GM23248 (cell line): Measurements from ENCODE around the gene CSMD2. TPM values are rescaled to one million over a fixed set of nuclear protein-coding genes. Genes with fewer than 3 reads are reported as not detected.
A peak's percentile ranks its signal among the peaks of the same experiment; 100 is the strongest.

Source experiments
- DNase-seq: peaks from one replicate; pipeline ENCODE4 v3.0.0-alpha.2; 2015
- H2AFZ ChIP-seq: fragments of 200-600 bp; sonication (generic); 2 replicates; pipeline ENCODE4 v1.6.1; 2016; ENCODE audit warnings: antibody characterized with exemption
- H3F3A ChIP-seq: fragments of 200-600 bp; sonication (generic); 2 replicates; pipeline ENCODE4 v1.6.1; 2016; ENCODE audit warnings: mild to moderate bottlenecking, antibody characterized with exemption, mixed run types; ENCODE audit not compliant: insufficient read depth
- H3K27ac ChIP-seq: fragments of 200-600 bp; sonication (generic); 2 replicates; pipeline ENCODE4 v1.5.1; 2016; ENCODE audit warnings: mild to moderate bottlenecking
- H3K27me3 ChIP-seq: fragments of 200-600 bp; sonication (generic); replicated peaks from 2 replicates; pipeline ENCODE4 v1.6.1; 2016; ENCODE audit warnings: mild to moderate bottlenecking; ENCODE audit not compliant: insufficient read depth
- H3K36me3 ChIP-seq: fragments of 200-600 bp; sonication (generic); 2 replicates; pipeline ENCODE4 v1.6.1; 2016; ENCODE audit warnings: low read depth, mild to moderate bottlenecking
- H3K4me1 ChIP-seq: fragments of 200-600 bp; sonication (generic); 2 replicates; pipeline ENCODE4 v1.6.1; 2016; ENCODE audit warnings: mild to moderate bottlenecking; ENCODE audit not compliant: insufficient read depth
- H3K4me2 ChIP-seq: fragments of 200-600 bp; sonication (generic); one replicate; pipeline ENCODE4 v1.6.1; 2016; ENCODE audit warnings: mild to moderate bottlenecking; ENCODE audit not compliant: unreplicated experiment
- H3K4me3 ChIP-seq: fragments of 200-600 bp; sonication (generic); 2 replicates; pipeline ENCODE4 v1.5.1; 2016; ENCODE audit warnings: mild to moderate bottlenecking
- H3K79me2 ChIP-seq: fragments of 200-600 bp; sonication (generic); 2 replicates; pipeline ENCODE4 v1.6.1; 2016; ENCODE audit warnings: mild to moderate bottlenecking; ENCODE audit not compliant: insufficient read depth
- H3K9ac ChIP-seq: fragments of 200-600 bp; sonication (generic); 2 replicates; pipeline ENCODE4 v1.6.1; 2016; ENCODE audit warnings: mild to moderate bottlenecking
- H3K9me2 ChIP-seq: fragments of 200-600 bp; sonication (generic); 2 replicates; pipeline ENCODE4 v1.6.1; 2016; ENCODE audit warnings: mixed run types, mild to moderate bottlenecking, moderate library complexity; ENCODE audit not compliant: insufficient read depth
- H3K9me3 ChIP-seq: fragments of 200-600 bp; sonication (generic); one replicate; pipeline ENCODE4 v1.6.1; 2017; ENCODE audit warnings: low read depth
- H4K20me1 ChIP-seq: fragments of 200-600 bp; sonication (generic); 2 replicates; pipeline ENCODE4 v1.6.0; 2016; ENCODE audit not compliant: insufficient read depth
- EZH2 ChIP-seq: fragments of 200-600 bp; sonication (generic); IDR thresholded peaks from 2 replicates; pipeline ENCODE4 v1.6.1; 2018; ENCODE audit warnings: antibody characterized with exemption, mild to moderate bottlenecking; ENCODE audit not compliant: insufficient read depth, poor library complexity, severe bottlenecking
- EZH2phosphoT487 ChIP-seq: fragments of 200-600 bp; sonication (generic); IDR thresholded peaks from 2 replicates; pipeline ENCODE4 v1.6.1; 2018; ENCODE audit warnings: antibody characterized with exemption, moderate library complexity, mild to moderate bottlenecking, low read depth; ENCODE audit not compliant: insufficient read depth
- WGBS, 2 experiments: methylation state at CpG; one replicate each; pipeline ENCODE4 v1.1.6; 2015 to 2017; ENCODE audit warnings: low lambda C conversion rate in 2 of 2, low coverage in 1 of 2; ENCODE audit errors: missing lambda C conversion rate in 2 of 2; 5-methylcytosine and 5-hydroxymethylcytosine counted together
- in situ Hi-C: fragments of 300-500 bp; cut with MboI; formaldehyde crosslinking; loops from 2 replicates; pipeline ENCODE4 v1.15.0; 2020
- polyA plus RNA-seq: library from polyadenylated mRNA; unstranded; fragments of >200 nt; fragmentation: Nextera tagmentation; extraction: Ambion mirVana; gene quantifications from 2 replicates; pipeline ENCODE4 v1.2.1, GENCODE V29; 2016
- total RNA-seq: library from RNA; depleted of rRNA; stranded (reverse); fragments of >200 nt; shearing (Covaris generic); gene quantifications from 2 replicates; pipeline ENCODE4 v1.2.3, GENCODE V29; 2014

Gene CSMD2
- total and polyA plus RNA-seq, 2 experiments from 2014 or later: 4.5 to 7.1 TPM

DNA sequence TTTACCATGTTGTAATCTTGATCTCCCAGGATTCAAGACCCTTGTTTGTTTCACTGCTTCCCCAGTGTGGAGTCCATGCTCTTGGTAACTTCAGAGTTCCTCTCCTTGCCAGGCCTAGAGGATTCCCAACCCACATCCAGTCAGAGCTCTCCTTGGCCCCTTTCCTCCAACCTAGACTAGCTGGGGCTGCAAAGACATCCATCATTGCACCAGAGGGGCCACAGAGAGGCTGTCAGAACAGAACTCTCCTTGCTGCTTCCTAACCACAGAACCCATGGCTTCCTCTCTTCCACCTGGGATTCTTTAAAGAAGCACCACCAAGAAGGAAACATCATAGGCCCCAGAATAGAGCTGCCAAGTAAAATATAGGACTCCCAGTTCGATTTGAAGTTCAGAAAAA is 220.2 kb downstream of the CSMD2 start:
- no peaks in the 10 kb centered on the region for H3K9me2 ChIP-seq
- no peaks in the 10 kb centered on the region for H4K20me1 ChIP-seq
- no peak overlapping the region for H2AFZ ChIP-seq
- H3K4me2 ChIP-seq: no peak overlapping the region
- H3K79me2 ChIP-seq: peaks cover 15% of the 10 kb centered on the region; the same call in 1 of the 2 replicates
- no peaks in the 10 kb centered on the region; the same call in 1 of the 2 replicates for H3F3A ChIP-seq
- WGBS, 2 experiments: 93 to 97% methylated on average over 1 of the region's 1 CpG
- no peak overlapping the region for H3K4me3 ChIP-seq
- H3K27me3 ChIP-seq: no peaks in the 10 kb centered on the region
- H3K36me3 ChIP-seq: no peaks in the 10 kb centered on the region
- TF ChIP-seq EZH2phosphoT487 (no peak), EZH2 (no peak)
- H3K9me3 ChIP-seq: no peaks in the 10 kb centered on the region
- H3K27ac ChIP-seq: no peak overlapping the region
- no peak for DNase-seq
- in situ Hi-C loops: no loop called here
- H3K9ac ChIP-seq: no peak overlapping the region
- peaks cover 9% of the 10 kb centered on the region; the same call in 1 of the 2 replicates for H3K4me1 ChIP-seq

GRCh38 chr1:33943978-33944377 is 221.1 kb downstream of the CSMD2 start:
- no peak overlapping the region for H3K4me3 ChIP-seq
- no peaks in the 10 kb centered on the region for H3K9me3 ChIP-seq
- in situ Hi-C loops: no loop called here
- no peak overlapping the region for H2AFZ ChIP-seq
- H3K9me2 ChIP-seq: no peaks in the 10 kb centered on the region
- TF ChIP-seq EZH2phosphoT487 (no peak), EZH2 (no peak)
- H3K4me2 ChIP-seq: no peak overlapping the region
- peaks cover 15% of the 10 kb centered on the region; the same call in 1 of the 2 replicates for H3K79me2 ChIP-seq
- H3K4me1 ChIP-seq: peaks cover 9% of the 10 kb centered on the region; the same call in 1 of the 2 replicates
- H3K36me3 ChIP-seq: no peaks in the 10 kb centered on the region
- H3K9ac ChIP-seq: no peak overlapping the region
- no peaks in the 10 kb centered on the region for H4K20me1 ChIP-seq
- no peaks in the 10 kb centered on the region for H3K27me3 ChIP-seq
- WGBS, 2 experiments: 64 to 69% methylated on average over 3 of the region's 3 CpGs
- H3F3A ChIP-seq: no peaks in the 10 kb centered on the region; the same call in 1 of the 2 replicates
- no peak overlapping the region for H3K27ac ChIP-seq
- DNase-seq: peak; percentile 71

DNA sequence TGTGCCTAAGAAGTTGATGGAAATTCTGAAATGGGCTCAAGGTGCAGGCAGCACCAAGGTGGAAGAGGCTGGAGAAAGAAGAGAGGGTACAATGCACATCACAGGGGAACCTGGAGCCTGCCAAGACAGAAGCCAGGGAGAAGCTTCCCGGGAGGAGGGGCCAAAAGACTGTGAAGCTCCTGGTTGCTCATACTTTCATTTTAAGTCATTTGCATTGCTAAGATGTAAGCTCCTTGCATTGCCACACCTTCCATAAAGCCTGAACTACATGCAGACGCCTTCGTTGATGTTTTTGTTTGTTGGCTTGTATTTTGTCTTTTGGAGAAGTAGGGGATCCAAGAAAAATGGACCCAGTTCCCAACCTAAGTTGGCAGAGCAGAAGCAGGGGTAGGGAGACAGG is 232.2 kb downstream of the CSMD2 start:
- Histone ChIP-seq H3K9me3 (no peaks in the 10 kb centered on the region), H3F3A (no peaks in the 10 kb centered on the region), H4K20me1 (no peaks in the 10 kb centered on the region), H3K27ac (no peak overlapping the region), H3K4me2 (no peak overlapping the region), H3K9ac (no peak overlapping the region), H3K4me3 (no peak overlapping the region), H2AFZ (no peak overlapping the region), H3K79me2 (no peaks in the 10 kb centered on the region), H3K4me1 (no peaks in the 10 kb centered on the region), H3K9me2 (no peaks in the 10 kb centered on the region), H3K36me3 (no peaks in the 10 kb centered on the region), H3K27me3 (no peaks in the 10 kb centered on the region)
- 80 to 87% methylated on average over 3 of the region's 3 CpGs for WGBS, 2 experiments
- TF ChIP-seq EZH2phosphoT487 (no peak), EZH2 (no peak)
- in situ Hi-C loops: no loop called here
- DNase-seq: no peak

- H3K27me3 ChIP-seq: no peaks in the 10 kb centered on the region
- no peaks in the 10 kb centered on the region for H3K9me2 ChIP-seq
- TF ChIP-seq EZH2: no peak
- TF ChIP-seq EZH2phosphoT487: no peak
- H4K20me1 ChIP-seq: no peaks in the 10 kb centered on the region
- no peaks in the 10 kb centered on the region for H3K79me2 ChIP-seq
- H3K27ac ChIP-seq: no peak overlapping the region
- no peak overlapping the region for H3K4me2 ChIP-seq
- 82 to 83% methylated on average over 4 of the region's 4 CpGs for WGBS, 2 experiments
- H3F3A ChIP-seq: no peaks in the 10 kb centered on the region
- H3K36me3 ChIP-seq: no peaks in the 10 kb centered on the region
- no peak overlapping the region for H3K9ac ChIP-seq
- DNase-seq: no peak
- no peak overlapping the region for H2AFZ ChIP-seq
- H3K4me3 ChIP-seq: no peak overlapping the region
- in situ Hi-C loops: no loop called here
- H3K4me1 ChIP-seq: no peaks in the 10 kb centered on the region
- no peaks in the 10 kb centered on the region for H3K9me3 ChIP-seq
Measured at GRCh38 chr1:33931111-33931475, 233.9 kb downstream of the CSMD2 start.
